ENCODE data around the gene PRDM2. TPM values are rescaled to one million over a fixed set of nuclear protein-coding genes. Genes with fewer than 3 reads are reported as not detected.

The PRDM2 gene
- total and polyA plus RNA-seq, 12 donors, result 12.5 to 45.3 (median 30.2) TPM

- WGBS, 4 donors, result 78 to 87% (median 82%) methylated on average over 8 of the region's 8 CpGs
- peaks cover 4% of the 10 kb centered on the region in 2 donors for H3K4me1 ChIP-seq (replicated peaks in 1 of 2)
- H3K9me3 ChIP-seq (replicated peaks in 1 of 3), result no peaks in the 10 kb centered on the region
- no peak for DNase-seq
- H3K27ac ChIP-seq, result no peak overlapping the region
- no peaks in the 10 kb centered on the region for H3K36me3 ChIP-seq (replicated peaks in 1 of 2)
- no peaks in the 10 kb centered on the region for H3K27me3 ChIP-seq
- TF ChIP-seq POLR2A (IDR thresholded peaks at IDR 0.05) (no peak), CTCF (IDR thresholded peaks at IDR 0.05) (no peak)
- H3K4me3 ChIP-seq, result no peak overlapping the region
- intact Hi-C loops (cut with DNase I), result loop anchor here in 1 of 2 donors (10.0 kb wide), 1 partner anchor 56 kb away; no protein-coding TSS in a partner anchor
Observed at GRCh38 chr1:13801232-13801631, 101.2 kb downstream of the PRDM2 start.

- H3K27ac ChIP-seq, result no peak overlapping the region
- no peaks in the 10 kb centered on the region for H3K36me3 ChIP-seq (replicated peaks in 1 of 2)
- H3K9me3 ChIP-seq (replicated peaks in 1 of 3), result no peaks in the 10 kb centered on the region
- no peaks in the 10 kb centered on the region for H3K27me3 ChIP-seq
- H3K4me1 ChIP-seq (replicated peaks in 1 of 2), result peaks cover 4% of the 10 kb centered on the region in 2 donors
- TF ChIP-seq CTCF (IDR thresholded peaks at IDR 0.05), result no peak
- no peak for TF ChIP-seq POLR2A (IDR thresholded peaks at IDR 0.05)
- no peak for DNase-seq
- intact Hi-C loops (cut with DNase I), result loop anchor here in 1 of 2 donors (10.0 kb wide), 1 partner anchor 57 kb away; no protein-coding TSS in a partner anchor
- WGBS, 4 donors, result 86 to 91% (median 89%) methylated on average over 11 to 20 of the region's 20 CpGs
- no peak overlapping the region for H3K4me3 ChIP-seq
Observed at GRCh38 chr1:13801655-13802486, 101.9 kb downstream of the PRDM2 start.

- peaks cover 4% of the 10 kb centered on the region in 2 donors for H3K4me1 ChIP-seq (replicated peaks in 1 of 2)
- no peak overlapping the region for H3K27ac ChIP-seq
- intact Hi-C loops (cut with DNase I), result loop anchor here in 1 of 2 donors (10.0 kb wide), 1 partner anchor 58 kb away; no protein-coding TSS in a partner anchor
- no peaks in the 10 kb centered on the region for H3K27me3 ChIP-seq
- DNase-seq, result no peak
- H3K36me3 ChIP-seq (replicated peaks in 1 of 2), result no peaks in the 10 kb centered on the region
- TF ChIP-seq POLR2A (IDR thresholded peaks at IDR 0.05) (no peak), CTCF (IDR thresholded peaks at IDR 0.05) (no peak)
- no peak overlapping the region for H3K4me3 ChIP-seq
- H3K9me3 ChIP-seq (replicated peaks in 1 of 3), result no peaks in the 10 kb centered on the region
- WGBS, 4 donors, result 92 to 94% (median 93%) methylated on average over 19 of the region's 19 CpGs
Observed at GRCh38 chr1:13802782-13803545, 103.0 kb downstream of the PRDM2 start.
